Adipose tissue (tissue), 3 donors: Measurements from ENCODE around the gene EDRF1. TPM values are rescaled to one million over a fixed set of nuclear protein-coding genes. Genes with fewer than 3 reads are reported as not detected.

ENCODE experiments used
- H3K27ac ChIP-seq: one replicate; pipeline ENCODE4 v1.5.1; 2013; ENCODE audit warnings: low read depth, low read length
- WGBS, 3 donors: extraction: QIAGEN DNeasy Blood & Tissue Kit; methylation state at CpG; one replicate each; pipeline ENCODE4 v1.1.7; 2013; 5-methylcytosine and 5-hydroxymethylcytosine counted together
- polyA plus RNA-seq, 3 donors: library from polyadenylated mRNA; stranded (reverse); fragments of 200-250 nt; gene quantifications; one replicate each; pipeline ENCODE4 v1.2.3, GENCODE V29; 2013
- donor health status: healthy with polysubstance abuse.
- donor health status: Bipolar disorder and iron deficiency.
- donor health status: healthy.

EDRF1 gene
- polyA plus RNA-seq, 3 donors: 8.5 to 14.4 (median 8.8) TPM

GRCh38 chr10:125808047-125808446, 88.5 kb downstream of the EDRF1 start:
- no peak overlapping the region for H3K27ac ChIP-seq
- 92 to 100% (median 94%) methylated on average over 1 of the region's 1 CpG for WGBS, 3 donors

GRCh38 chr10:125811251-125811650, 91.7 kb downstream of the EDRF1 start:
- H3K27ac ChIP-seq: no peak overlapping the region
- 60 to 85% (median 66%) methylated on average over 1 of the region's 1 CpG for WGBS, 3 donors

- WGBS, 3 donors: 57 to 88% (median 77%) methylated on average over 1 of the region's 1 CpG
- H3K27ac ChIP-seq: no peak overlapping the region
Measured at GRCh38 chr10:125812128-125812750, 92.7 kb downstream of the EDRF1 start.

Other genes starting within 250 kb of the EDRF1 start
- not detected for gene TEX36, start 36.5 kb upstream of the EDRF1 start, polyA plus RNA-seq
- under 1 TPM in 2 of 3 donors, not detected in 1; 0.10 to 0.13 TPM for gene MMP21, start 56.1 kb downstream of the EDRF1 start, polyA plus RNA-seq
- gene UROS, start 103.5 kb downstream of the EDRF1 start, polyA plus RNA-seq: 10 to 100 TPM; 17.1 to 56.3 (median 56.1) TPM
- gene BCCIP, start 103.8 kb downstream of the EDRF1 start, polyA plus RNA-seq: 10 to 100 TPM; 29.2 to 59.9 (median 54.2) TPM
- gene DHX32, start 161.6 kb downstream of the EDRF1 start, polyA plus RNA-seq: 10 to 100 TPM in 2 of 3 donors, 1 to 10 TPM in 1; 9.6 to 13.6 (median 12.0) TPM
- gene FANK1, start 176.9 kb downstream of the EDRF1 start, polyA plus RNA-seq: 1 to 10 TPM; 1.2 to 2.8 (median 1.3) TPM